Measurements from ENCODE around the gene MAPK7.

- TF ChIP-seq CTCF (IDR thresholded peaks at IDR 0.05) (no peak), ZFX (IDR thresholded peaks at IDR 0.05; ENCODE audit: borderline replicate concordance) (no peak)
Measured at GRCh38 chr17:19417611-19418010, 39.3 kb downstream of the MAPK7 start.
